GM23338 (cell line): ENCODE results near the gene SYT9. TPM values are rescaled to one million over a fixed set of nuclear protein-coding genes. Genes with fewer than 3 reads are reported as not detected.

Source experiments
- ATAC-seq: fragments of 200-7000 bp; cut with Tn5 transposase; 3 replicates; pipeline ENCODE4 v1.9.1; 2020
- DNase-seq: peaks from one replicate; pipeline ENCODE4 v3.0.0-alpha.2; 2015; ENCODE audit warnings: low spot score
- H2AFZ ChIP-seq: fragments of 200-600 bp; sonication (generic); 2 replicates; pipeline ENCODE4 v1.8.0; 2016; ENCODE audit warnings: antibody characterized with exemption, mild to moderate bottlenecking, moderate library complexity
- H3F3A ChIP-seq: fragments of 200-600 bp; sonication (generic); replicated peaks from 2 replicates; pipeline ENCODE4 v1.8.0; 2017; ENCODE audit warnings: antibody characterized with exemption, mixed run types, low read depth
- H3K27ac ChIP-seq: fragments of 200-600 bp; sonication (generic); 2 replicates; pipeline ENCODE4 v1.6.1; 2016; ENCODE audit warnings: low read depth
- H3K27me3 ChIP-seq: fragments of 200-600 bp; sonication (generic); 2 replicates; pipeline ENCODE4 v1.8.0; 2016; ENCODE audit warnings: mild to moderate bottlenecking, mixed run types, moderate library complexity; ENCODE audit not compliant: insufficient read depth
- H3K36me3 ChIP-seq: fragments of 200-600 bp; sonication (generic); 2 replicates; pipeline ENCODE4 v1.8.0; 2016; ENCODE audit warnings: mild to moderate bottlenecking; ENCODE audit not compliant: insufficient read depth
- H3K4me1 ChIP-seq: fragments of 200-600 bp; sonication (generic); 2 replicates; pipeline ENCODE4 v1.8.0; 2016; ENCODE audit warnings: mild to moderate bottlenecking, moderate library complexity; ENCODE audit not compliant: insufficient read depth
- H3K4me2 ChIP-seq: fragments of 200-600 bp; sonication (generic); 2 replicates; pipeline ENCODE4 v1.7.1; 2017; ENCODE audit warnings: mixed run types
- H3K4me3 ChIP-seq: fragments of 200-600 bp; sonication (generic); 2 replicates; pipeline ENCODE4 v1.6.1; 2016; ENCODE audit warnings: mixed run types
- H3K79me2 ChIP-seq: fragments of 200-600 bp; sonication (generic); replicated peaks from 2 replicates; pipeline ENCODE4 v1.8.0; 2017; ENCODE audit warnings: mild to moderate bottlenecking; ENCODE audit not compliant: insufficient read depth
- H3K9me2 ChIP-seq: fragments of 200-600 bp; sonication (generic); 2 replicates; pipeline ENCODE4 v1.8.0; 2017; ENCODE audit not compliant: insufficient read depth
- H4K20me1 ChIP-seq: fragments of 200-600 bp; sonication (generic); replicated peaks from 2 replicates; pipeline ENCODE4 v1.8.0; 2017; ENCODE audit warnings: mild to moderate bottlenecking; ENCODE audit not compliant: insufficient read depth
- H3K27ac Mint-ChIP-seq: 2 replicates; pipeline ENCODE4 v1.8.0; 2020; ENCODE audit warnings: inconsistent platforms, mild to moderate bottlenecking, moderate library complexity, mixed read lengths
- H3K27me3 Mint-ChIP-seq: 3 replicates; pipeline ENCODE4 v1.8.0; 2022; ENCODE audit warnings: low read depth, mild to moderate bottlenecking, moderate library complexity, mixed read lengths, inconsistent platforms; ENCODE audit not compliant: insufficient read depth, poor library complexity
- H3K36me3 Mint-ChIP-seq: 3 replicates; pipeline ENCODE4 v1.8.0; 2021; ENCODE audit warnings: low read depth, mild to moderate bottlenecking, inconsistent platforms, moderate library complexity, mixed read lengths
- H3K4me1 Mint-ChIP-seq: 3 replicates; pipeline ENCODE4 v1.8.0; 2020; ENCODE audit warnings: mild to moderate bottlenecking, inconsistent platforms, mixed read lengths
- H3K4me3 Mint-ChIP-seq: 3 replicates; pipeline ENCODE4 v1.8.0; 2021; ENCODE audit warnings: moderate library complexity, mild to moderate bottlenecking, inconsistent platforms, mixed read lengths
- H3K9me3 Mint-ChIP-seq: 3 replicates; pipeline ENCODE4 v1.8.0; 2020; ENCODE audit warnings: moderate library complexity, mild to moderate bottlenecking, inconsistent platforms, mixed read lengths
- CTCF ChIP-seq, 2 experiments: fragments of 200-600 bp in 1 of 2; sonication (generic) in 1 of 2; conservative IDR thresholded peaks; 2 replicates each; pipeline versions ENCODE4 v1.5.1 to v1.6.1; 2016 to 2017; ENCODE audit warnings: antibody characterized with exemption in 2 of 2, low read depth in 2 of 2, mild to moderate bottlenecking in 2 of 2, moderate library complexity in 1 of 2
- NANOG ChIP-seq: IDR thresholded peaks from 2 replicates; pipeline ENCODE4 v1.6.1; 2016; ENCODE audit warnings: antibody characterized with exemption, borderline replicate concordance
- ZNF114 ChIP-seq: fragments of 250-450 bp; sonication (Bioruptor Pico); IDR thresholded peaks from 2 replicates; pipeline ENCODE4 v1.5.0; 2020; ENCODE audit warnings: mild to moderate bottlenecking, moderate library complexity
- ZNF462 ChIP-seq: fragments of 250-450 bp; sonication (Bioruptor Pico); IDR thresholded peaks from 2 replicates; pipeline ENCODE4 v1.5.0; 2020; ENCODE audit warnings: mild to moderate bottlenecking, moderate library complexity
- polyA plus RNA-seq: library from polyadenylated mRNA; unstranded; fragments of >200 nt; fragmentation: Nextera tagmentation; extraction: Ambion mirVana; gene quantifications from 2 replicates; pipeline ENCODE4 v1.2.1, GENCODE V29; 2016
- total RNA-seq: library from RNA; depleted of rRNA; stranded (reverse); fragments of >200 nt; shearing (Covaris generic); gene quantifications from 2 replicates; pipeline ENCODE4 v1.2.3, GENCODE V29; 2014

Gene SYT9
- total and polyA plus RNA-seq, 2 experiments from 2014 or later: 0.91 to 2.4 TPM

- Histone ChIP-seq H3K9me2 (peaks cover 11% of the 10 kb centered on the region; the same call in 1 of the 2 replicates), H3K36me3 (no peaks in the 10 kb centered on the region), H4K20me1 (no peaks in the 10 kb centered on the region), H3K4me3 (no peak overlapping the region), H2AFZ (no peak overlapping the region), H3K4me1 (peaks cover 4% of the 10 kb centered on the region; the same call in 1 of the 2 replicates), H3K27ac (no peak overlapping the region), H3F3A (no peaks in the 10 kb centered on the region), H3K4me2 (no peak overlapping the region), H3K79me2 (no peaks in the 10 kb centered on the region), H3K27me3 (no peaks in the 10 kb centered on the region)
- no peak for TF ChIP-seq ZNF462
- TF ChIP-seq CTCF (conservative IDR thresholded peaks at IDR 0.05; ENCODE audit: low read depth in 2 of 2): no peak
- no peak for TF ChIP-seq ZNF114 (CRISPR knock-in tag)
- no peak for TF ChIP-seq NANOG
- H3K4me1 Mint-ChIP-seq: peaks cover 21% of the 10 kb centered on the region; the same call in 2 of the 3 replicates
- no peaks in the 10 kb centered on the region; the same call in 1 of the 3 replicates for H3K36me3 Mint-ChIP-seq
- no peak overlapping the region for H3K27ac Mint-ChIP-seq
- ATAC-seq (no peak), DNase-seq (no peak)
- H3K9me3 Mint-ChIP-seq: no peaks in the 10 kb centered on the region
- H3K4me3 Mint-ChIP-seq: no peak overlapping the region
- peaks cover 3% of the 10 kb centered on the region for H3K27me3 Mint-ChIP-seq
These were observed 60.2 kb downstream of the SYT9 start for GRCh38 chr11:7311903-7312302.
